Activated gamma-delta T cell treated with anti-CD3 and anti-CD28 coated beads, Interleukin-2, amount 50 U/mL, for 16 hours (primary cell): ENCODE results near the gene ST3GAL5.

Source experiments
- DNase-seq: peaks from one replicate; pipeline ENCODE4 v3.0.0-alpha.2; 2020; ENCODE audit warnings: low read depth

Gene ST3GAL5

GRCh38 chr2:85866165-85866659 lies 22.6 kb downstream of the ST3GAL5 start:
- DNase-seq = no peak

DNA sequence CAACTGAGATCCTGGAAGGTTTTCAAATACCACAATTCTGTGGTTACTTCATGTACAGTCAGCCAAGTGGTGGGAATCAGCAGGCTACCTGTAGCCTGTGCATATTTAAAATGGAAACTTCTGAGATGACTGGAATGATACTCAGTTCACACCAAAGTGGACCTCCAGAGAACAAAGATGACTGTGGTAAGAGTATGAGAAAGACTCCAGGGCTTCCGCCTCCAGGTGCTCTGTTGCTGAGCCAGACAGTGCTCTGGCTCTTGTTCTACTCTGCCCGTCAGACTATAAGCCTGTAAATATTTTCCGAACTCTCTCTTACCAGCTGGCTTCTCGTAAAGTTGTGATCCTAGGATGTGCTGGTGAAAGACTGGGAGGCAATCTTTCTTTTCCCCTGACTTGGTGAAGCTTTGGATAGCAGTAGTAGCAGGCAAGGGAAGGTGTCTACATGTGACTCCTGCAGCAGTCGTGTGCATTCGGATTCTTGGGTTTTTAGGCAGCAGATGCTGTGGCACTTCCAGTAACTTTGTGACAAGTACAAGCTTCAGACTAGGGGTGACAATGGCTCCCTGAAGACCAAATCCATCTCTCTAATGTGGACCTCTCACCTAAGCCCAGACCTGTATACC lies 23.1 kb downstream of the ST3GAL5 start:
- DNase-seq = no peak

DNA sequence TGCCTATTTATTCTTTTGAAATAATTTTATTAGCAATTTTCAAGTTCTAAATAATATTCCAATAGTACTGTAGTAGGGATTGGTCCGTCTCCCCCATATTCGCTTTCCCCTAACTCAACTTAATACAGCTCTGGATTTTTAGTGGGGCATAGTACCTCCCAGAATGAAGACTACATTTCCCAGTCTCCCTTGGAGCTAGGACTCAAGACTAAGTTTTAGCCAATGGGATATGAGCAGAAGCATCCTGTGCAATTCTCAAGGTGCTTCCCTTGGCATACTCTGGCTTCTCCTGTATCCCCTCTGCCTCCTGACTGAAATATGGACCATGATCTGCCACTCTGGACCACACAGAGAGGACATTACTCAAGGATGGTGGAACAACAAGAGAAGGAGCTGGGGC lies 24.1 kb downstream of the ST3GAL5 start:
- no peak for DNase-seq

DNA sequence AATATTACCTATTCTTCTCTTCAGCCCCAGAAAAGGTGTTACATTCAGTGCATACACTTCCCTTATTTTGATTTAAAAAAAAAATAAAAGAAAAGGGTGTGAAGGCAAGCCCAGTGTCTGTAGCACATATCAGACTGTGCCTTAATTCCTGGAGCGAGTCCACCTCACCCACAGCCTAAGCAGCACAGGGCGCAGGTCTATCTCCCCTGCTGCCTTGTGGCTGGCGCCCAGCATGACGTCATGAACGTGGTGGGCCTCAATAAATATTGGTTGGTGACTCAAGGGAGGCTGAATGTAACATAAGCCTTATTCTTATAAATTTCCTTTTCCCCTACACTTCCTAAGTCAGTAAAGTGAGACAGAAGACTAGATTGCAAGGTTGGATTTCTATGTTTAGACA lies 26.4 kb downstream of the ST3GAL5 start:
- peak; percentile 36 for DNase-seq

- DNase-seq = no peak
These were observed 27.1 kb downstream of the ST3GAL5 start for GRCh38 chr2:85861650-85862049.

GRCh38 chr2:85861180-85861579 lies 27.6 kb downstream of the ST3GAL5 start:
- DNase-seq = no peak

GRCh38 chr2:85858841-85859240 lies 29.9 kb downstream of the ST3GAL5 start:
- no peak for DNase-seq

- no peak for DNase-seq
These were observed 33.9 kb downstream of the ST3GAL5 start for GRCh38 chr2:85854897-85855296.

- DNase-seq = no peak
These were observed 34.7 kb downstream of the ST3GAL5 start for GRCh38 chr2:85854166-85854509.

DNA sequence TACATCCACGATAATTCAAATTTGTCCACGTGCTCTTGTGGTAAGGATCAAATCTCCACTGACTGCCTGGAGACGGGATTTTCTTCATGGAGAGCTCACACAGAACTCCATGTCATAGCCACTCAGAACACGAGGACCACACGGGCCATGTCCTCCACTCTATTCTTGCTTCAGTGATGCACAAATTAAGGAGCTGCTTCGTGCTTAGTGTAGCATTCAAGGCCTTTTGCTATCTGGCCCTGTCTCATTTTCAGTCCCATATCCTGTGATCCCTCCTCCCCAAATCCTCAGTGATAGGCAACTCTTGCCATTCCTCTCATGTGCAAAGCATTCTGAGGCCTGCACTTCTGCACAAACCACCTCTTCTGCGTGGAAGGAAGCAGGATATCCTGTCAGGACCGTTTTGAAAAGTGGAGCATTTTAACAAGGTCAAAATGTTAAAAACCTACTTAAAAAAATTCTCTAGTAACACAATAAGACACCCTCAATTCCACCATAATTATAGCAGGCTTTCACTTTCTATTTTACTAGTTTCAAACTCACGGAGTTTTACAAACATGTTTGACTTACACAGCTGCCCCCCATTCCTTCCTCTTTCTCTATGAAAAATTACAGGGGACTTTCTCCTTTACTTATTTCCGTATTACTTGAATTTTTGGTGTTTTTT lies 35.2 kb downstream of the ST3GAL5 start:
- DNase-seq = no peak

DNA sequence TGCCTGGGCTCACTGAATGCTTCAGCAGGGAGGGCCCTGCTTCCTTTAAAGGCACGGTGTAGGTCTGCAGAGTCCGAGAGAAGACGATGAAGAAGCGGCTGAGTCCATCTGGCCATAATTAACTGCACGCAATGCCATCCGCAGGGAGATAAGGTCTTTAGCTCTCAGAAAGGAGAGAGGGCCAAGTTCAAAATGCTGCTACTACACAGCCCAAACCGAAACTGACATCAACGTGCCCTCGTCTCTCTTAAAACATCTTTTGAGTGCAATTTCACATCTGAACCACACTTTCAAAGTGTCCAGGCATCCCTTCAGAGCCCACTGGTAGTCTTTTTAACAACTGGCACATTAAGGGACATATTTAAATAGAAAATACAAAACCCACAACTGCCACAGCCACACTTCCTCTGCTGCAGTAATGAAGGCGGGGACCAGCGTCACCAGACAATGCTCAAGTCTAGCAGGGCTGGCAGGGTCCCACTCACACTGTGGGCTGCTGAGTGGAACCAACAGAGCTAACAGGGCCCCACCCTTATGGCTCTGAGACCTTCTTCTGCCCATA lies 35.8 kb downstream of the ST3GAL5 start:
- peak; percentile 49 for DNase-seq

DNA sequence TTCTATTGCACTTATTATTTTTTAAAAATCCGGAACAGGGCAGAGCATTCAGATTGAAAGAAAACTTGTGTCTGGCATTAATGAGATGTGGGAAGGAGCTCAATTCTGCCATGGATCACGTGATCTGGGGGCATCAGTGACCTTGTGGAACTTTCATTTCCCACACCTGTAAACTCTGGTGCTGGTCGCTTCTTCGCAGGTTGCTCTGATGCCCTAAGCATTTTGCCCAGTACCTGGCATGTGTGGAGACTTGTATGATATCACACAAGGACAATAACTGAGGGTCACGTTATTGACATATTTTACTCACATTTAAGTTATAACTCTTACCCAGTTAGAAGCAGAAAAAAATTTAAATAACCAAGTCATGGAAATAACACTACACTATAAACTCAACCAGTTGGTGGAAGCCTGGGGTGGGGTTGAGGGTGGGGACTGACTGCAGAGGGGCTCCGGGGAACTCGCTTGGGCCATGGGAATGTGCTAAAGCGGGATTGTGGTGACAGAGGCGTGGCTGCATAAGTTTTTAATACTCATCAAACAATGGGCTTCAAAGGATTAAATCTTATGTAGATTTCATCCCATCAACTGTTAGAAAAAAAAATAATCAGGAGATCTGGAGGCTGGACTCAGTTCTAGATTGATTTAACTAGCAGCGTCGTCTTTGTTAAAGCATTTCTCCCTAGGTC lies 36.5 kb downstream of the ST3GAL5 start:
- no peak for DNase-seq

GRCh38 chr2:85851253-85852151 lies 37.3 kb downstream of the ST3GAL5 start:
- DNase-seq = no peak

GRCh38 chr2:85850451-85850850 lies 38.3 kb downstream of the ST3GAL5 start:
- DNase-seq = no peak

DNA sequence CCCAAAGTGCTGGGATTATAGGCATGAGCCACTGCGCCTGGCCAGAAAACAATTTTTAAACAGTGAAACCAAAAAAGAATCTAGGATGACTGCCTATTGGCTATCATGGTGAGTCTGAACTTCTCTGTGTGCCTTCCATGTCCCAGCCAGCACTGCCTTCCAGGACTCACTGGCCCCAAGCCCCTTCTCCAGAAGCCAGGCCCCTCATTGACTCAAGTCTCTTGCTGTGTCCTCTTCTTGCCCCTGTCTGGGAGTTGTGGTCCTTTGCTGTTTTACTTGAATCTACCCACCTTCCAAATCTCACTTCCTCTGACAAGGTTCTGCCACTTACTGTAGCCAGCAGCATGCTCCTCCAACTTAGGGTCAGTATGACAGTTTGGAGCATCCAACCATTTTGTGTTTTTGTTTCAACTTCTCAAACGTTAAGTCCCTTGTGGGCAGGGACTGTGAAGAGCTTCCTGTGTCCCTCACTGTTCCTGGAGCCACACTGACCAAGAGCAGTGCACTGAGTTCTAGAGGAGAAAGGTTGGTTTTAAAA lies 41.7 kb downstream of the ST3GAL5 start:
- DNase-seq = no peak

DNA sequence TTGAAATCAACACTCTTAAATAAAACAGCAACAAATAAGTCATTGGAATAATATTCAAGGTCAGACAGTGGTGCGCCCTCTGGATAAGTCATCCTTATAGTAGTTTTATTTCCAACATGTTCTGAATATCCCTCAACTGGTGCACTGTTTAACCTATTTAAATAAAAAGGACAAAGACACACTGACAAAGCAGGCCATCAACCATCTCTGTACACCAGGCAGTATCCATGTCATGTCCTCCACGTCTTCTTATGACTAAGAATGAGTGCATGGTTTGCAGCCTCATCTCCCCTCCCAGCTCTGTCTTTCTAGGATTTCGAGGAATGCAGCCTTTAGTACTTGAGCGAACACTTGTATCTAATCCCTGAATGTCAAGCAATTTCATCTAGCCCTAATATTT lies 42.4 kb downstream of the ST3GAL5 start:
- DNase-seq = no peak

DNA sequence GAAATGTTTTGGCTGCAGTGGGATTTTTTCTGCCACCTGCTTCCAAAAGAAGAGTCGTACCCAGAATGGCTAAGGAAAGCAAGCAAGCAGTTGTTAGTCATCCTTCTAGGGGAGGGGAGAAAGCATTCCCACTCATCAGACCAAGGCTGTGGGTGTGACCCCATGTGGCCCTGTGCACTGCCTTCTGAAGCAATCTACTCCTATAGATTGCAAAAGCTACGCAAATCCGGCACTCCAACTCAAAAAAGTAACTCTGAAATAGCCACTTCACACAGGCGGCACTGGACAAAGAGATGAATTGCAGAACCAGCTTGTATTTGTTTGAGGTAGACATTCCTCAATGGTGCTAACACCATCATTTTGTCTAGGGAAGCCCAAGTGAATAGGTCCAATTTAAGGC lies 44.3 kb downstream of the ST3GAL5 start:
- DNase-seq = no peak

DNA sequence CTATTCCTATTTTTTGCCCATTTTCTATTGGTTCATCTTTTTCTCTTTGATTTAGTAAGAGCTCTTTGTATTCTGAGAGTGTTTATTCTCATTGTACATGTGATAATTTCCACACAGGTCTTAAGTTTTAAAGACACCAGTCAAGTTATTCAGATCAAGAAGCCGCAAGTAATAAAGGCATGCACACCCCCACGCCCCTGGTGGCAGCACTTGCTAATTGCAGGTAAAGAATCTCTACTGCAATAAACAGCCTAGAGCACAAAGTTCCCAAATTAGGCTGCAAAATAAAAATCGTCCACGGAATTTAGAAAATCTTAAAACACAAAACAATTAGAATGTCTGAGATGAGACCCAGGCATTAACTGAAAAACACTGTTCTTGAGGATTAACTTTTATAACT lies 45.2 kb downstream of the ST3GAL5 start:
- DNase-seq = no peak

- no peak for DNase-seq
These were observed 48.7 kb downstream of the ST3GAL5 start for GRCh38 chr2:85840091-85840490.

DNA sequence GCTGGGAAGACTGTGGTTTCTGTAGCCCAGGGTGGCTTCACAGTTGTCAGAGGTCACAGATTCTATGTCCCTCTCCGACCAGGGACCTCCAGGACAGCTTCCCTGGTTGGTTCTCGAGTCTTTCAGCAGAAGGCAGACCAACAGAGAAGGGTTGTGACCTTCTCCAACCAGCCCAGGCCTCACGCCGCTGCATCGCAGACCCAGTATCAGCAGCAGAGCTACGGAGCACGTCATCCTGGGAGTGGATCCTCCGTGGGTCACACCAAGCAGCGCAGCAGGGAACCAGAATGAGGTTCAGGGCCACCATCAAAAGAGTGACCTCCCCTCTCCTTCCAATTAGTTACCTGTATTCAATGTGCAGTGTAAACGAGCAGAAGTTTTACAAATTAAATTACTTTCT lies 49.3 kb downstream of the ST3GAL5 start:
- no peak for DNase-seq

DNA sequence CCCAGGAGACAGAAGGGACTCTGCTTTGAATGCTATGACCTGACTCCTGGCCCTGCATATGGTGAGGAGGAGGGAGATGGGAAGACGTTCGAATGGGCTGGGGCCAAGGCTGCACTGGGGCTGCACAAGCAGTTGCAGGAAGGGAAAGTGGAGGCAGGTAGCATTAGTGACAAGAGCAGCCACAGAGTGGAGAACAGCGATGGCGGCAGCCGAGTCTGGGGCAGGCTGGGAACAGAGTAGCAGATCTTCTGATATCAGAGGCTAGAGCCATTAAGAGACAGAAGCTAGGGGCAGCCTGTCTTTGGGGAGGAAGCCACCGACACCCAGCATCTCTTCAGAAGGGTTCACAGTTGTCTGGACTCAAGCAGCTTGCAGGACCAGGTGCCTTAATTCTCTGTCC lies 50.1 kb downstream of the ST3GAL5 start:
- no peak for DNase-seq

GRCh38 chr2:85838181-85838580 lies 50.6 kb downstream of the ST3GAL5 start:
- DNase-seq = no peak
